ENCODE results near the gene AKAP6. TPM values are rescaled to one million over a fixed set of nuclear protein-coding genes. Genes with fewer than 3 reads are reported as not detected.

The AKAP6 gene
- total RNA-seq, 1 donor from 2014 or later = 5.1 TPM

GRCh38 chr14:32706721-32707519 lies 377.8 kb downstream of the AKAP6 start:
- DNase-seq (ENCODE audit: low read depth) = no peak

- no peak for DNase-seq (ENCODE audit: low read depth)
Measured at GRCh38 chr14:32707742-32708500, 378.8 kb downstream of the AKAP6 start.

- DNase-seq (ENCODE audit: low read depth) = peak; percentile 95
Measured at GRCh38 chr14:32709027-32709426, 379.9 kb downstream of the AKAP6 start.

GRCh38 chr14:32710231-32710671 lies 381.2 kb downstream of the AKAP6 start:
- no peak for DNase-seq (ENCODE audit: low read depth)

DNA sequence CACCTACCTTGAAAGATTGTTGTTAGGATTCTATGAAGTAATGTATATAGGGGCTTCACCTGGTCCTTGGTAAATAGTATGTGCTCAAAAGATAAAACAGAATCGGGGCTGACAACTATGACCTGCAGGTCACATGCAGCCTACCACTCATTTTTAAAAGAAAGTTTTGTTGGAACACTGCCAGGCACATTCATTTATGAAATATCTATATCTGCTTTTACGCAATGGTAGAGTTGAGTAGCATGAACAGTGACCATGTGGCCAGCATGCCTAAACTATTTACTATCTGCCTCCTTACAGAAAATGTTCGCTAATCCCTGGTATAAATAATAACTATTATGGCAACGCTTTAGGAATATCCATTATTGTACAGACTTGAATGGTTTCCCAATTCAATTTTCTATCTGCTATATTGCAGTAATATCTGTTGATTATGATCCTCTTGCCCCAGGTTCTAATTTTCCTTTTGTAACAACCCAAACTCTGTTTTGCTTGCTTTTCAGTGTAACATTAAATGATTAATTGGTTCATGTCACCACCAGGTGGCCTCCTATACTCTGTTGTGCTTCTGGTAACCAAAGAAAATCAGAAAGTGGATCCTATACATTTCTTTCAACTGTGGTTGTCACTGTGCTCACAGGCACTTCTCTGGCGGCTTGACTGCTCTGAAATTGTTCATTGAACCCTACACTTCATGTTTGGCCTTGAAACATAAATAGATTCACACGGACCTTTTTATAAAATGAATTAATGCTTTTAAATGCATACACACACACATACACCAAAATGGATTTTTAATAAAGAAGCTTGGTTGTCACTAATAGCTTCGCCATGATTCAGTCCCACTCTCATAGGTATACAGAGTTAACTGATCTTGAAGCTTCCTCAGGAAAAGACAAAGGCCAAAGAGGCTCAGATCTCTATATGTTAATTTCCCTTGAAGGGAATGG lies 381.9 kb downstream of the AKAP6 start:
- DNase-seq (ENCODE audit: low read depth) = peak; percentile 59

DNA sequence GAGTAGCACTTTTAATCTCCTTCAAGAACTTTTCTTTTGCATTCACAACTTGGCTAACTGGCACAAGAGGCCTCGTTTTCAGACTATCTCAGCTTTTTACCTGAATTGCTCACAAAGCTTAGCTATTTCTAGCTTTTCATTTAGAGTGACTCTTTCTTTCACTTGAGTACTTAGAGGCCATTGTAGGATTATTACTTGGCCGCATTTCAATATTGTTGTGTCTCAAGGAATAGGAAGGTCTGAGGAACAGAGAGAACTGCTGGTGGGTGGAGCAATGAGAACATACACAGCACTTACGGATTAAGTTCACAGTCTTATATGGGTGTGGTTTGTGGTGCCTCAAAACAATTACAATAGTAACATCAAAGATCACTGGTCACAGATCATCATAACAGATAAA lies 384.8 kb downstream of the AKAP6 start:
- no peak for DNase-seq (ENCODE audit: low read depth)

- no peak for DNase-seq (ENCODE audit: low read depth)
Measured at GRCh38 chr14:32719601-32720000, 390.5 kb downstream of the AKAP6 start.

DNA sequence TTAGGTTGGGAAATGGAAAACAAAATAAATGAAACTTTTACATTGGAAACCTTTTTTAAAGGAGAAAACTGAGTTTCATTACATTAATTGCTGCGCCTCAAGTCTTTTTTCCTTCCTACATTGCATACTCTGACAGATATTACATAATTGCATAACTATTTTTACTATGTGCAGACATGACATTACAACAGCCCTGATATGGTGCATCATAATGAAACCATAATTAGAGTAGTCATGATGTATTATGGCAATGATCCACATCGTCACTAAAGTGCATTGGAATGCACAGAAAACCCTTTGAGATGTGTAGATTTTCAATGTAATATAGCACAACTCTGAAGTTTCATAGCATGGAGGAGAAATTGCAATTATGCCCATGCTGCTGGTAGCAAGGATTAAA lies 391.8 kb downstream of the AKAP6 start:
- DNase-seq (ENCODE audit: low read depth) = no peak

- DNase-seq (ENCODE audit: low read depth) = no peak
Measured at GRCh38 chr14:32722631-32723183, 393.6 kb downstream of the AKAP6 start.

DNA sequence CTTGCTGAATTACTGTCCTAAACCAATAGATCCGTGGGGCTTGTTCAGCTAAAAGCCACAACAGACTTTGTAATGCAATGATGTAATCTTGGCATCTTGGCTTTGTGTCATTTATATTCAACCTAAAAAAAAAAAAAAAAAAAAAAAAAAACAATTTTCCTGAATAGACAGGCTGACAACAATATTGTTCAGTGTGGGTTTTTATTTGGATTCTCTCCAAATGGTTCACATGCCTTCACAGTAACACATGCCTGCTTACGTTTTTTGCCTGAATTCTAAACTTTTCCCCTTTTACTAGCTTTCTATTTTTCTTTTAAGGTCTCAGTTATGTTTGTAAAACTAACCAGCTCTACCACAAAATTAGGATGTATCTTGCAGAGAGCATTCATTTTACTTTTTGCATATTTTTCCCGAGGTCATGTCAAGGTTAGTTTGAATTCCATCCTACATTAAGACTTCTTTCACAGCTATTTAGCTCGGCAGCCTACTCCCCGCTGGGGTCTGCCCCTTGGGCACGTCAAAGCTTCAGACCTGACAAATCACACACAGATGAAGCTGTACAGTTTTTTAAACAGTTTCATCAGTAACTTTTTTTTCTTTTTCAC lies 395.9 kb downstream of the AKAP6 start:
- peak; percentile 81 for DNase-seq (ENCODE audit: low read depth)

DNA sequence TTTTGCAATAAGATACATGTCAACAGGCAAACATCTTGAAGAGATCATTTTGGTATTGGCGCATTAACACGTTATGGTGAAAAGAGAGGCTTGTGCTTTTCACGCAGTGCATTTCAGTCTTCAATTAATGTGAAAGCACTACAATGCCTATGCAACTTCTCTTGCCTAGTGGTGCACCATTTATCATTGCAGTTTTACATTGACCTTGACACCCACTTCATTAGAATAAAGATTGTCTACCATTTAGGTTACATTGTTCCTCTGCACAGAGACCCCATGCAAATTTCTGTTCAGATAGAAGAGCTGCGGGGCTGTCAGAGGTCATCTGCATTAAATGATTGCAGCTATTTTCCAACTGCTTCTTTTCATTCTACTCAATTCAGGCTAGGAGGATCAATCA lies 397.4 kb downstream of the AKAP6 start:
- no peak for DNase-seq (ENCODE audit: low read depth)

DNA sequence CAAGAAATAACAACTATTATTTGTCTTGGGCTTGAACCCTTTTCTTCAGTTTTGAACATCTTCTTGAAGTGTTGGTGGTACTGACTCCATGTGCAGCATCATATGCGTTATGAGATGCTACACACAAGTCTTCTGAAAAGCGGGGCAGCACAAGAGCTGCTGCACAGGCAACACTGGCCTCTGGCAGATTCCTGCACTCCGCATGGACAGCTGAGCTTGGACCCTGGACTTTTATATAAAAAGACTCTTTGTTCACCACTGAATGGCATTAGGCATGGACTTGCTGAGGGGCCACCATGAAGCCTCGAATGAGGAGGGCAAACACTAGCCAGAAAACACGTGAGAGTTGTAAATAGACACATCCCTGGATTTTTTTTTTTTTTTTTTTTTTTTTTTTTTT lies 398.7 kb downstream of the AKAP6 start:
- DNase-seq (ENCODE audit: low read depth) = no peak

GRCh38 chr14:32728526-32728925 lies 399.4 kb downstream of the AKAP6 start:
- DNase-seq (ENCODE audit: low read depth) = no peak

DNA sequence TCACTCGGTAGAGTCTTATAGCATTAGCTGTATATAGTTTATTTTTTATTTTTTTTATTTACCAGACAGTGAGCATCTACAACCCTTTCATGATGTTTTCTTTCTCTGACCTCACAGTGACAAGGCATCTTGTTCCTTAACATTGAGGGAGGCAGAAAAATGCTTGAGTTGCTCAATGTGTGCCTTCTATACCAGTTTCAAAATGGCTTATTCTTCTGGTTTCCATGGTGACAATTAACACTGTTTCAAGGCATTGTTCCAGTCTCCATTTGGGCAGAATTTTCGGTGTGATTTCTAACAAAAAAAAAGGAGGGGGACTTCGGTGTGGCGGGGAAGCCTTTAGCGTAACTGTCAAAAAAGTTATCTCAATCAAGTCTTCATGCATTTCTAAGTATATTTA lies 399.9 kb downstream of the AKAP6 start:
- no peak for DNase-seq (ENCODE audit: low read depth)

- DNase-seq (ENCODE audit: low read depth) = no peak
Measured at GRCh38 chr14:32731249-32731648, 402.2 kb downstream of the AKAP6 start.

GRCh38 chr14:32733015-32733414 lies 403.9 kb downstream of the AKAP6 start:
- no peak for DNase-seq (ENCODE audit: low read depth)

DNA sequence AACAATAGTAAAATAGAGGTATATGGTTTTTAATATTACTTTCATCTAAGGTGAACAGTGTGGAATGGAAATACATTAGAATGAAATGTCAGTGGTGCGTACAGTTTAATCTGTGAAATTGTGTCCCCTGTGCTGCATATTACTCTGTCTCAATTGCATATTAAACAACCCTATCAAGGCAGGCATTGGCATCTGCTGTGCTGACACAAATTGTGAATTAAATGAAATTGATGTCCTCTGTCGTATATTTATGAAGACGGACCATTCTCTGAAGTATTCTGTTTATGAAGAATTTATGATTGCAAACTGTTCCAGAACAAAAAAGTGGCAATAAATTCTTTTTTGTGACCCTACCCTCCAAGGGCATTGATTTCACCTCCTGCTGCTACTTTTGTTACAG lies 405.2 kb downstream of the AKAP6 start:
- DNase-seq (ENCODE audit: low read depth) = no peak

DNA sequence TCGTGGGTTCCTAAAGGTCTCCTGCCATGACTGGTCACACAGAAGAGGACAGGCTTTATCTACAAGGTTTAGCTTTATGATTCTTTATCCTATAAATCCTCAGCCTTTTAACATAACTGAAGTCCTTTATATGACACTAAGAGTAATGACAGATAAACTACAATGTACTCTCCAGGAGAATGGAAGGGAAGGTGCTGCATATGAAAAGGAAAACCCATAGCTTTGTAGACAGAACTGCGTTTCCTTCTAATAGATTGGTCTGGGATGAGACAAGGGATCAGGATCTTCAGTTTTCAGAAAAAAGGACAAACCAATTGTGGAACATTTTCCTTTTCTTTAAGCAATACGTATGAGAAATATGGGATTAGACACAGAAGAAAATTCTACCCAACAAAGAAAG lies 408.5 kb downstream of the AKAP6 start:
- DNase-seq (ENCODE audit: low read depth) = no peak

DNA sequence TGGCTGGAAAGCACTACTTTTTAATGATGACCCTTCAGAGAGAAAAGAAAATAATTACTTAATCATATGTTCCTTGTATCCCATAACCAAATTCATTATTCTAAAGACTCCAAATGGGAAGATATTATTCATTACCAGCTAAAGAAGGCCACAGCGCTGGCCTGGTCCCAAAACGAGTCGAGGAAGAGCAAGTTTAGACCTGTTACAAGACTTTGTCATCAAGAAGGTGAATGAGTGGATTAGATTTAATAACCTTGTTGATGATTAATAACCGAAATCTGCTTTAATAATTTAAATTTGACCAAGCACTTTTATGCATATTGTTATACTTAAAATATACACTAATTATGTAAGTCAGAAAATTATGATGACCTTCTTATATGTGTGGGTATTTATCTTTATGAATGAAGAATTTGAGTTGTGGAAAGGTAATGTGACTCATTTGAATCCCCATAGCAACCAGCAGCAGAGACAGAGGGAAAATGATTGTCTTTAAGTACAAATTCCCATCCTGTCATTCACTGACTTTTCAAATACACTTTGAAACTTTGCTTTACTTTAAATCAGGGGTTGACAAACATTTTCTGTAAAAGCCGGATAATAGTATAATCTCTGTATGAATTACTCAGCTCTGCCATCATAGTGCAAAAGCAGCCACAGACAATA lies 409.2 kb downstream of the AKAP6 start:
- DNase-seq (ENCODE audit: low read depth) = no peak

GRCh38 chr14:32744811-32745445 lies 415.8 kb downstream of the AKAP6 start:
- DNase-seq (ENCODE audit: low read depth) = no peak

All from renal cortical epithelial cell (primary cell).